H4 (cell line): Measurements from ENCODE around the gene MTRF1. TPM values are rescaled to one million over a fixed set of nuclear protein-coding genes. Genes with fewer than 3 reads are reported as not detected.

ENCODE experiments used
- DNase-seq: peaks from one replicate; pipeline ENCODE4 v3.0.0-alpha.2; 2015; ENCODE audit warnings: low spot score
- total RNA-seq: library from RNA; depleted of rRNA; stranded (reverse); fragments of >200 nt; shearing (Covaris generic); gene quantifications from 2 replicates; pipeline ENCODE4 v1.2.3, GENCODE V29; 2014

MTRF1 gene
- total RNA-seq, 1 experiment from 2014 or later, result 9.1 TPM

- DNase-seq, result no peak
These were observed 39.0 kb downstream of the MTRF1 start for GRCh38 chr13:41224113-41225110.

- peak; percentile 13 for DNase-seq
These were observed 41.0 kb downstream of the MTRF1 start for GRCh38 chr13:41222259-41222852.

- no peak for DNase-seq
These were observed 43.0 kb downstream of the MTRF1 start for GRCh38 chr13:41220401-41220800.

GRCh38 chr13:41216160-41216559 lies 47.2 kb downstream of the MTRF1 start:
- DNase-seq, result peak; percentile 21

- DNase-seq, result no peak
These were observed 49.5 kb downstream of the MTRF1 start for GRCh38 chr13:41213919-41214318.

- DNase-seq, result no peak
These were observed 50.1 kb downstream of the MTRF1 start for GRCh38 chr13:41213316-41213715.

GRCh38 chr13:41212881-41213280 lies 50.5 kb downstream of the MTRF1 start:
- no peak for DNase-seq

- no peak for DNase-seq
These were observed 52.3 kb downstream of the MTRF1 start for GRCh38 chr13:41211062-41211461.

GRCh38 chr13:41206467-41206866 lies 56.9 kb downstream of the MTRF1 start:
- no peak for DNase-seq

GRCh38 chr13:41203810-41204209 lies 59.6 kb downstream of the MTRF1 start:
- no peak for DNase-seq

- DNase-seq, result no peak
These were observed 63.2 kb downstream of the MTRF1 start for GRCh38 chr13:41200126-41200525.

- no peak for DNase-seq
These were observed 63.9 kb downstream of the MTRF1 start for GRCh38 chr13:41199526-41199925.

GRCh38 chr13:41199079-41199478 lies 64.3 kb downstream of the MTRF1 start:
- DNase-seq, result no peak

- no peak for DNase-seq
These were observed 66.8 kb downstream of the MTRF1 start for GRCh38 chr13:41196620-41197019.

- DNase-seq, result no peak
These were observed 67.4 kb downstream of the MTRF1 start for GRCh38 chr13:41196011-41196410.

- DNase-seq, result peak; percentile 88
These were observed 69.2 kb downstream of the MTRF1 start, which contains the start of gene KBTBD7 for GRCh38 chr13:41193919-41194824. TSS of gene KBTBD7 (minus strand) at chr13:41194569. CDS start at chr13:41194257, 312 bp downstream.

- DNase-seq, result no peak
These were observed 69.9 kb downstream of the MTRF1 start for GRCh38 chr13:41193469-41193868.

- no peak for DNase-seq
These were observed 74.8 kb downstream of the MTRF1 start for GRCh38 chr13:41188584-41188983.

GRCh38 chr13:41186481-41186880 lies 76.9 kb downstream of the MTRF1 start:
- no peak for DNase-seq

GRCh38 chr13:41182231-41182630 lies 81.1 kb downstream of the MTRF1 start:
- no peak for DNase-seq

GRCh38 chr13:41179593-41180250 lies 83.7 kb downstream of the MTRF1 start:
- DNase-seq, result no peak
